Measurements from ENCODE around the gene WTAP.

- TF ChIP-seq POLR2A (IDR thresholded peaks at IDR 0.05) (no peak), CTCF (IDR thresholded peaks at IDR 0.05) (no peak)
Observed at GRCh38 chr6:159681191-159681880, 46.0 kb upstream of the WTAP start.

Measured in Peyer's patch (tissue), 4 donors.